Breast epithelium (tissue), 4 donors: ENCODE results near the gene CER1. TPM values are rescaled to one million over a fixed set of nuclear protein-coding genes. Genes with fewer than 3 reads are reported as not detected.
"Not testable (repeated sequence)": the region's sequence is repeated elsewhere in the genome, so short reads cannot be mapped to it uniquely, and the experiment has no call there.

Source experiments
- DNase-seq, 2 donors: peaks; one replicate each; pipeline ENCODE4 v3.0.0-alpha.2; 2019; ENCODE audit warnings: low spot score in 2 of 2
- H3K27ac ChIP-seq, 2 donors: fragments of 200-600 bp; sonication (generic) in 1 of 2; one replicate each; pipeline ENCODE4 v1.5.1; 2016 to 2019; ENCODE audit warnings: mild to moderate bottlenecking in 1 of 2
- H3K27me3 ChIP-seq, 2 donors: fragments of 200-600 bp; sonication (generic) in 1 of 2; one replicate each; pipeline versions ENCODE4 v1.5.1 to v1.6.0; 2017 to 2019; ENCODE audit warnings: control low read depth in 1 of 2, mild to moderate bottlenecking in 1 of 2
- H3K36me3 ChIP-seq: fragments of 200-600 bp; one replicate; pipeline ENCODE4 v1.5.1; 2019
- H3K4me1 ChIP-seq, 2 donors: fragments of 200-600 bp; sonication (generic); one replicate each; pipeline ENCODE4 v1.5.1; 2016 to 2019; ENCODE audit warnings: control low read depth in 1 of 2
- H3K4me3 ChIP-seq, 3 donors: fragments of 200-600 bp; sonication (generic); 1 replicate in 2 of 3; 2 replicates in 1 of 3; pipeline ENCODE4 v1.5.1; 2016 to 2019; ENCODE audit warnings: mild to moderate bottlenecking in 3 of 3, moderate library complexity in 2 of 3
- H3K9me3 ChIP-seq, 2 donors: fragments of 200-600 bp; sonication (generic) in 1 of 2; one replicate each; pipeline ENCODE4 v1.5.1; 2016 to 2019; ENCODE audit warnings: control low read depth in 1 of 2
- CTCF ChIP-seq, 3 donors: fragments of 450-650 bp; IDR thresholded peaks; one replicate each; pipeline ENCODE4 v1.5.1; 2016 to 2017; ENCODE audit warnings: antibody characterized with exemption in 3 of 3, mild to moderate bottlenecking in 3 of 3, moderate library complexity in 3 of 3
- POLR2A ChIP-seq: fragments of 450-650 bp; IDR thresholded peaks from one replicate; pipeline ENCODE4 v1.6.1; 2016; ENCODE audit warnings: antibody characterized with exemption, mild to moderate bottlenecking, moderate library complexity
- POLR2AphosphoS5 ChIP-seq, 3 donors: sonication (generic); formaldehyde crosslinking; IDR thresholded peaks; one replicate each; pipeline ENCODE4 v1.6.1; 2017; ENCODE audit warnings: antibody characterized with exemption in 3 of 3
- intact Hi-C: fragments of 100-400 bp; cut with DNase I; formaldehyde crosslinking; loops from one replicate; pipeline ENCODE4 v1.15.1; 2023; ENCODE audit warnings: low total_unique reads
- total RNA-seq, 3 donors: library from RNA; depleted of rRNA; stranded (reverse); fragments of >200 nt; gene quantifications; one replicate each; pipeline ENCODE4 v1.1.0, GENCODE V29; 2016

The CER1 gene
- total RNA-seq, 3 donors from 2014 or later, result not detected

GRCh38 chr9:14692470-14693250 lies 29.9 kb downstream of the CER1 start:
- Histone ChIP-seq H3K27me3 (no peaks in the 10 kb centered on the region), H3K36me3 (no peaks in the 10 kb centered on the region), H3K4me3 (peak overlapping the region; percentile 71 to 86 (median 75)), H3K4me1 (no peaks in the 10 kb centered on the region), H3K9me3 (no peaks in the 10 kb centered on the region), H3K27ac (peak overlapping the region; percentile 66 to 83)
- DNase-seq, result no peak
- no peak for TF ChIP-seq POLR2AphosphoS5 (IDR thresholded peaks at IDR 0.05)
- no peak for TF ChIP-seq POLR2A
- intact Hi-C loops, result no loop called here

GRCh38 chr9:14690948-14691730 lies 31.4 kb downstream of the CER1 start:
- no peaks in the 10 kb centered on the region for H3K27me3 ChIP-seq
- no peak overlapping the region for H3K4me3 ChIP-seq
- H3K9me3 ChIP-seq, result no peaks in the 10 kb centered on the region
- intact Hi-C loops, result no loop called here
- no peaks in the 10 kb centered on the region for H3K36me3 ChIP-seq
- TF ChIP-seq POLR2AphosphoS5 (IDR thresholded peaks at IDR 0.05) (no peak), CTCF (IDR thresholded peaks at IDR 0.05) (no peak), POLR2A (no peak)
- H3K27ac ChIP-seq, result no peak overlapping the region
- no peaks in the 10 kb centered on the region for H3K4me1 ChIP-seq
- DNase-seq, result no peak

GRCh38 chr9:14687042-14687719 lies 35.4 kb downstream of the CER1 start:
- H3K4me1 ChIP-seq, result no peaks in the 10 kb centered on the region
- no peak for TF ChIP-seq POLR2AphosphoS5 (IDR thresholded peaks at IDR 0.05)
- no peak overlapping the region for H3K4me3 ChIP-seq
- H3K9me3 ChIP-seq, result no peaks in the 10 kb centered on the region
- no peak for DNase-seq
- no peaks in the 10 kb centered on the region for H3K36me3 ChIP-seq
- intact Hi-C loops, result no loop called here
- no peak overlapping the region for H3K27ac ChIP-seq
- H3K27me3 ChIP-seq, result no peaks in the 10 kb centered on the region

GRCh38 chr9:14686168-14686567 lies 36.4 kb downstream of the CER1 start:
- H3K36me3 ChIP-seq, result no peaks in the 10 kb centered on the region
- DNase-seq, result no peak
- H3K9me3 ChIP-seq, result no peaks in the 10 kb centered on the region
- no peaks in the 10 kb centered on the region for H3K4me1 ChIP-seq
- TF ChIP-seq POLR2AphosphoS5 (IDR thresholded peaks at IDR 0.05) (no peak), POLR2A (no peak), CTCF (IDR thresholded peaks at IDR 0.05) (no peak)
- no peak overlapping the region for H3K27ac ChIP-seq
- intact Hi-C loops, result no loop called here
- H3K27me3 ChIP-seq, result no peaks in the 10 kb centered on the region
- no peak overlapping the region for H3K4me3 ChIP-seq

- H3K36me3 ChIP-seq, H3K27ac ChIP-seq, H3K4me3 ChIP-seq, DNase-seq, intact Hi-C loops, H3K4me1 ChIP-seq, H3K27me3 ChIP-seq, H3K9me3 ChIP-seq: not testable (repeated sequence)
Observed at GRCh38 chr9:14682616-14683015, 39.9 kb downstream of the CER1 start.

GRCh38 chr9:14678776-14679175 lies 43.8 kb downstream of the CER1 start:
- intact Hi-C loops, result no loop called here
- no peak for DNase-seq
- H3K36me3 ChIP-seq, result no peaks in the 10 kb centered on the region
- no peak overlapping the region for H3K27ac ChIP-seq
- no peaks in the 10 kb centered on the region for H3K27me3 ChIP-seq
- no peaks in the 10 kb centered on the region for H3K9me3 ChIP-seq
- TF ChIP-seq POLR2A (no peak), CTCF (IDR thresholded peaks at IDR 0.05) (no peak), POLR2AphosphoS5 (IDR thresholded peaks at IDR 0.05) (no peak)
- no peaks in the 10 kb centered on the region for H3K4me1 ChIP-seq
- no peak overlapping the region for H3K4me3 ChIP-seq
